ENCODE results near the gene CTR9. TPM values are rescaled to one million over a fixed set of nuclear protein-coding genes. Genes with fewer than 3 reads are reported as not detected.
A peak's percentile ranks its signal among the peaks of the same experiment; 100 is the strongest.

Gene CTR9
- total and polyA plus RNA-seq, 9 of the 15 experiments (the other 6 are each of a cell fraction or from before 2014, with no cell fraction given) = 25.4 to 79.3 (median 47.3) TPM

- in situ Hi-C loops (cut with MboI) (no loop called here), intact Hi-C loops (cut with micrococcal nuclease) (no loop called here)
- FAIRE-seq = no peak
- BruUV-seq (replicated peaks) = no TSS peak
- Histone ChIP-seq H4K20me1 (replicated peaks; ENCODE audit: control insufficient read depth, insufficient read depth, low read length) (no peaks in the 10 kb centered on the region), H3K4me3 (no peak overlapping the region), H3K79me2 (ENCODE audit: control insufficient read depth, insufficient read depth, low read length) (no peaks in the 10 kb centered on the region), H3K4me2 (ENCODE audit: insufficient read depth, low read length) (no peak overlapping the region), H3K27me3 (ENCODE audit: control insufficient read depth in 2 of 2, insufficient read depth in 2 of 2, low read length in 2 of 2) (no peaks in the 10 kb centered on the region), H3K4me1 (replicated peaks in 1 of 2; ENCODE audit: control insufficient read depth in 2 of 2, insufficient read depth in 2 of 2, low read length in 2 of 2) (peaks cover 9 to 13% of the 10 kb centered on the region in 2 experiments; a peak in 4 of 5 replicates), H3K9me3 (replicated peaks; ENCODE audit: control insufficient read depth, insufficient read depth, low read depth, low read length) (no peaks in the 10 kb centered on the region), H3K36me3 (ENCODE audit: control insufficient read depth, insufficient read depth, low read length) (no peaks in the 10 kb centered on the region), H3K9me1 (ENCODE audit: control insufficient read depth, insufficient read depth, low read length) (no peaks in the 10 kb centered on the region), H3K9ac (ENCODE audit: insufficient read depth in 1 of 2, low read depth in 2 of 2, low read length in 2 of 2) (peak overlapping the region in 1 of 2 experiments; percentile 31; a peak in 1 of 4 replicates), H3K27ac (ENCODE audit: extremely low read depth, low read depth, low read length) (no peak overlapping the region), H2AFZ (ENCODE audit: low read depth, low read length) (peak overlapping the region; percentile 38)
- DNase-seq (ENCODE audit: extremely low read depth in 1 of 4, low spot score in 3 of 4) = peak in 1 of 4 experiments; percentile 38
- ChIA-PET CTCF (ENCODE audit: low intra/inter-chr PET ratio) (no interaction called here), POLR2A (interaction anchor here (1.5 to 1.6 kb wide), 2 partner anchors 10 to 13 kb away, joined by 4 to 7 read pairs; no protein-coding TSS in a partner anchor)
- WGBS (ENCODE audit: insufficient coverage, low coverage, missing lambda C conversion rate) = 3% methylated on average over 3 of the region's 3 CpGs
- ATAC-seq = peak; percentile 66
- TF ChIP-seq TCF15 (CRISPR knock-in tag; IDR thresholded peaks at IDR 0.05) (no peak), NFIX (CRISPR knock-in tag; IDR thresholded peaks at IDR 0.05; ENCODE audit: low read depth) (no peak), BDP1 (IDR thresholded peaks at IDR 0.05; ENCODE audit: insufficient read depth, insufficient read length) (no peak), MEF2D (tag; conservative IDR thresholded peaks at IDR 0.05; ENCODE audit: low read depth) (no peak), MAX (CRISPR knock-in tag; IDR thresholded peaks at IDR 0.05) (no peak), ZNF589 (CRISPR knock-in tag; IDR thresholded peaks at IDR 0.05; ENCODE audit: low read depth) (0 out of 2 replicates have a peak, but pooled peaks have one; percentile 21), TFE3 (CRISPR knock-in tag; IDR thresholded peaks at IDR 0.05) (0 out of 2 replicates have a peak, but pooled peaks have one; percentile 0), DIDO1 (tag; IDR thresholded peaks at IDR 0.05; ENCODE audit: low read depth) (no peak), CREB3L1 (IDR thresholded peaks at IDR 0.05; ENCODE audit: borderline replicate concordance, low read depth) (no peak), HDAC1 (IDR thresholded peaks at IDR 0.05) (0 out of 4 replicates have a peak, but pooled peaks of 1 of the 2 experiments have one; percentile 21), USF2 (CRISPR knock-in tag; IDR thresholded peaks at IDR 0.05) (0 out of 2 replicates have a peak, but pooled peaks have one; percentile 11), ERF (CRISPR knock-in tag; IDR thresholded peaks at IDR 0.05) (no peak), RFX5 (IDR thresholded peaks at IDR 0.05; ENCODE audit: low read depth, low read length) (no peak), ZBTB33 (CRISPR knock-in tag; IDR thresholded peaks at IDR 0.05) (no peak), OTX1 (CRISPR knock-in tag; IDR thresholded peaks at IDR 0.05) (0 out of 2 replicates have a peak, but pooled peaks have one; percentile 55), ILF3 (IDR thresholded peaks at IDR 0.05; ENCODE audit: borderline replicate concordance) (no peak)
These were observed 42.9 kb upstream of the CTR9 start for GRCh38 chr11:10708131-10708530.
